AG04449 (cell line): ENCODE results near the gene NHSL1.

Experiments
- CTCF ChIA-PET: fragments of 350-600 bp; formaldehyde crosslinking; extraction: SDS; loops from one replicate; lab custom pipeline; 2021; ENCODE audit warnings: antibody characterized with exemption; lab: Yijun Ruan, JAX
- POLR2A ChIA-PET: fragments of 400-600, 350-600 bp; formaldehyde crosslinking; extraction: SDS; loops from one replicate; lab custom pipeline; 2020; ENCODE audit warnings: antibody characterized with exemption, inconsistent platforms; lab: Yijun Ruan, JAX
- DNase-seq: peaks from one replicate; pipeline ENCODE4 v3.0.0-alpha.2; 2010; ENCODE audit warnings: low read depth, low spot score
- H3K4me3 ChIP-seq: 2 replicates; pipeline ENCODE4 v1.5.1; 2011; ENCODE audit warnings: low read depth, mild to moderate bottlenecking, control low read depth, low read length
- CTCF ChIP-seq: IDR thresholded peaks from one replicate; pipeline ENCODE4 v1.5.1; 2011; ENCODE audit warnings: mild to moderate bottlenecking, moderate library complexity, low read length, control low read depth, inconsistent platforms; ENCODE audit not compliant: insufficient read depth; ENCODE audit errors: missing control alignments

Gene NHSL1

GRCh38 chr6:138518054-138518453 lies 18.8 kb upstream of the NHSL1 start:
- no peak overlapping the region for H3K4me3 ChIP-seq
- ChIA-PET POLR2A (no interaction called here), CTCF (interaction anchor here (0.6 to 7.5 kb wide), 16 partner anchors 9 to 403 kb away, joined by 3 to 109 read pairs (median 6); no protein-coding TSS in a partner anchor)
- no peak for DNase-seq
- no peak for TF ChIP-seq CTCF

GRCh38 chr6:138517635-138518034 lies 18.3 kb upstream of the NHSL1 start:
- TF ChIP-seq CTCF = peak; percentile 80
- ChIA-PET CTCF (interaction anchor here (0.6 to 7.5 kb wide), 17 partner anchors 9 to 402 kb away, joined by 3 to 109 read pairs (median 5); no protein-coding TSS in a partner anchor), POLR2A (no interaction called here)
- no peak for DNase-seq
- no peak overlapping the region for H3K4me3 ChIP-seq

GRCh38 chr6:138515657-138516248 lies 16.5 kb upstream of the NHSL1 start:
- no peak overlapping the region for H3K4me3 ChIP-seq
- ChIA-PET POLR2A (no interaction called here), CTCF (interaction anchor here (0.9 to 7.5 kb wide), 9 partner anchors 8 to 407 kb away, joined by 3 to 109 read pairs (median 4); no protein-coding TSS in a partner anchor)
- no peak for DNase-seq
- no peak for TF ChIP-seq CTCF

DNA sequence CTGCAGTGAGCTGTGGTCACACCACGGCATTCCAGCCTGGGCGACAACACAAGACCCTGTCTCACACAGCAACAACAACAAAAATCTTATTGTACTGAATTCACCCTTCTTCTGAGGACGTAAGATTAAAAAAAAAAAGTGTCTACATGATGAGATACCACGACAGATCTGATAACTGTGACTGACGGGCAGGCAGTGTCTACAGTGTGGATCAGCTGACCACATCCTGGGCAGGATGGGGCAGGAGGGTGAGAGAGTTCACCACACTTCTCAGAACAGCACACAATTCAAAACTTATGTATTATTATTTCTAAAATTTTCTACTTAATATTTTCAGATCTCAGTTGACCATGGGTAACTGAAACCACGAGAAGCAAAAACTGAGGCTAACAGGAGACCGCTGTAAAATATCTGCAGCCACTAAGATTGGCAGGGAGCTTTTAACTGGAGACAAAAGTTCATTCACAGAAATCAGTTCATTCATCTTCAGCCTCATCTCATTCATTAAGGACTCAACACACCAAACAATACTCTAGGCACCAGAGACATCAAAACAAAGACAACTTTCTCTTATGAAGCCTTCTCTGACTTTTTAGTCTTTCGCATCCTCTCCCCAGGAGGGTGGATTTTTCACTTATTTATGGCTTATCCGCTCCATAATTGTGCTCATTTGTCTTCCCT lies 15.7 kb upstream of the NHSL1 start:
- ChIA-PET CTCF (interaction anchor here (1.1 to 7.5 kb wide), 5 partner anchors 8 to 400 kb away, joined by 3 to 65 read pairs (median 3); no protein-coding TSS in a partner anchor), POLR2A (no interaction called here)
- TF ChIP-seq CTCF = no peak
- H3K4me3 ChIP-seq = no peak overlapping the region
- DNase-seq = no peak

GRCh38 chr6:138512609-138513008 lies 13.3 kb upstream of the NHSL1 start:
- DNase-seq = no peak
- POLR2A ChIA-PET = no interaction called here
- TF ChIP-seq CTCF = no peak
- H3K4me3 ChIP-seq = no peak overlapping the region
- CTCF ChIA-PET = interaction anchor here (1.1 to 10.0 kb wide), 4 partner anchors 8 to 397 kb away, joined by 4 to 121 read pairs (median 34); no protein-coding TSS in a partner anchor

DNA sequence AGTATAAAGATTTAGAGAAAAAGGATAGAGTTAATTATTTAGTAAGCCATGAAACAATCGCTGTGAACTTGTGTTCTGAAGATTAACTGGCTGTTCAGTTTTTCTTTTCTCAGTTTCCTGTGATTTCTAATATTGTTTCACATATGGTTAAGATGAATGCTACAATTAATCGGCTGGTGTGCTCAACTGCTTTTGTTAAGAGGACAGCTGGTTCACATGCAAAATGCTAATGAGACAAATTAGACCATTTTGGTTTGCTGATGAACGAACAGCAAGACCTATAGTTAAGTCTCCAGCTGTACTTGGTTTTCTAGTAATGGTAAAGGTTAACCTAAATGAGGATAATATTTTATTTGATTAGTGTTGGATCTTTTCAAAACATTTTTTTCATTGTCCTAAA lies 10.8 kb upstream of the NHSL1 start:
- TF ChIP-seq CTCF = no peak
- POLR2A ChIA-PET = no interaction called here
- CTCF ChIA-PET = interaction anchor here (1.0 to 10.0 kb wide), 15 partner anchors 10 to 394 kb away, joined by 3 to 121 read pairs (median 8); partner anchors contain the start of gene NHSL1
- no peak for DNase-seq
- no peak overlapping the region for H3K4me3 ChIP-seq
